Activated CD4-positive, alpha-beta T cell treated with anti-CD3 and anti-CD28 coated beads for 36 hours (primary cell): ENCODE measurements around the gene DNPEP. TPM values are rescaled to one million over a fixed set of nuclear protein-coding genes. Genes with fewer than 3 reads are reported as not detected.
"Not testable (repeated sequence)": the region's sequence is repeated elsewhere in the genome, so short reads cannot be mapped to it uniquely, and the experiment has no call there.

Source experiments
- ATAC-seq: fragments of 200-7000 bp; cut with Tn5 transposase; one replicate; pipeline ENCODE4 v1.10.0; 2021; ENCODE audit warnings: mild to moderate bottlenecking, moderate library complexity
- CTCF ChIA-PET: fragments of 350-600 bp; sonication (Branson Sonifier 250); formaldehyde crosslinking; loops from one replicate; lab custom pipeline; 2021; ENCODE audit warnings: antibody characterized with exemption; lab: Charles Lee
- POLR2A ChIA-PET: fragments of 350-600 bp; sonication (Branson Sonifier 250); formaldehyde crosslinking; loops from one replicate; lab custom pipeline; 2021; ENCODE audit warnings: antibody characterized with exemption, inconsistent platforms; lab: Charles Lee
- DNase-seq: peaks from one replicate; pipeline ENCODE4 v3.0.0-alpha.2; 2020
- H3K27ac Mint-ChIP-seq: one replicate; pipeline ENCODE4 v1.8.0; 2021; ENCODE audit warnings: mixed read lengths
- H3K27me3 Mint-ChIP-seq: one replicate; pipeline ENCODE4 v1.8.0; 2021; ENCODE audit warnings: mixed read lengths
- H3K36me3 Mint-ChIP-seq: one replicate; pipeline ENCODE4 v1.8.0; 2021; ENCODE audit warnings: low read depth, mixed read lengths
- H3K4me1 Mint-ChIP-seq: one replicate; pipeline ENCODE4 v1.8.0; 2021; ENCODE audit warnings: mixed read lengths
- H3K4me3 Mint-ChIP-seq: one replicate; pipeline ENCODE4 v1.8.0; 2021; ENCODE audit warnings: mild to moderate bottlenecking, moderate library complexity, mixed read lengths
- H3K9me3 Mint-ChIP-seq: one replicate; pipeline ENCODE4 v1.8.0; 2021; ENCODE audit warnings: low read depth, mixed read lengths
- intact Hi-C, 2 experiments: fragments of 100-400 bp; cut with DNase I in 1 of 2; cut with micrococcal nuclease in 1 of 2; formaldehyde crosslinking; loops; one replicate each; pipeline versions ENCODE4 v1.14.2 to v1.15.1; 2022 to 2024; cut with DNase I, micrococcal nuclease
- total RNA-seq, 2 experiments: library from RNA; stranded (reverse); gene quantifications; one replicate each; pipeline ENCODE4 v1.2.3, GENCODE V29; 2021

DNPEP gene
- total RNA-seq, 2 experiments from 2014 or later: 81.0 to 93.1 TPM

DNA sequence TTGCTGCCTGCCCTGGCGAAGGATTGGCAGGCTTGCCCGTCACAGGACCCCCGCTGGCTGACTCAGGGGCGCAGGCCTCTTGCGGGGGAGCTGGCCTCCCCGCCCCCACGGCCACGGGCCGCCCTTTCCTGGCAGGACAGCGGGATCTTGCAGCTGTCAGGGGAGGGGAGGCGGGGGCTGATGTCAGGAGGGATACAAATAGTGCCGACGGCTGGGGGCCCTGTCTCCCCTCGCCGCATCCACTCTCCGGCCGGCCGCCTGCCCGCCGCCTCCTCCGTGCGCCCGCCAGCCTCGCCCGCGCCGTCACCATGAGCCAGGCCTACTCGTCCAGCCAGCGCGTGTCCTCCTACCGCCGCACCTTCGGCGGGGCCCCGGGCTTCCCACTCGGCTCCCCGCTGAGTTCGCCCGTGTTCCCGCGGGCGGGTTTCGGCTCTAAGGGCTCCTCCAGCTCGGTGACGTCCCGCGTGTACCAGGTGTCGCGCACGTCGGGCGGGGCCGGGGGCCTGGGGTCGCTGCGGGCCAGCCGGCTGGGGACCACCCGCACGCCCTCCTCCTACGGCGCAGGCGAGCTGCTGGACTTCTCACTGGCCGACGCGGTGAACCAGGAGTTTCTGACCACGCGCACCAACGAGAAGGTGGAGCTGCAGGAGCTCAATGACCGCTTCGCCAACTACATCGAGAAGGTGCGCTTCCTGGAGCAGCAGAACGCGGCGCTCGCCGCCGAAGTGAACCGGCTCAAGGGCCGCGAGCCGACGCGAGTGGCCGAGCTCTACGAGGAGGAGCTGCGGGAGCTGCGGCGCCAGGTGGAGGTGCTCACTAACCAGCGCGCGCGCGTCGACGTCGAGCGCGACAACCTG, 30.7 kb upstream of the DNPEP start, which contains the start of gene DES:
Gene DES (plus strand): TSS at position 223 of the 857 bp plus-strand sequence. CDS start 86 bp downstream, at position 309.
- Mint-ChIP-seq H3K27ac (no peak within 1 kb of the TSS), H3K4me1 (no peaks in the 10 kb centered on the region), H3K36me3 (no peaks in the 10 kb centered on the region), H3K9me3 (no peaks in the 10 kb centered on the region), H3K27me3 (peaks cover 20% of the 10 kb centered on the region), H3K4me3 (no peak within 1 kb of the TSS)
- ATAC-seq: no peak
- POLR2A ChIA-PET: interaction anchor here (0.6 kb wide), 1 partner anchor 1164 kb away, joined by 3 read pairs; no protein-coding TSS in a partner anchor
- intact Hi-C loops: no loop called here
- DNase-seq: no peak
- CTCF ChIA-PET: interaction anchor here (0.8 to 2.4 kb wide), 2 partner anchors 15 to 20 kb away, joined by 3 to 9 read pairs; no protein-coding TSS in a partner anchor

DNA sequence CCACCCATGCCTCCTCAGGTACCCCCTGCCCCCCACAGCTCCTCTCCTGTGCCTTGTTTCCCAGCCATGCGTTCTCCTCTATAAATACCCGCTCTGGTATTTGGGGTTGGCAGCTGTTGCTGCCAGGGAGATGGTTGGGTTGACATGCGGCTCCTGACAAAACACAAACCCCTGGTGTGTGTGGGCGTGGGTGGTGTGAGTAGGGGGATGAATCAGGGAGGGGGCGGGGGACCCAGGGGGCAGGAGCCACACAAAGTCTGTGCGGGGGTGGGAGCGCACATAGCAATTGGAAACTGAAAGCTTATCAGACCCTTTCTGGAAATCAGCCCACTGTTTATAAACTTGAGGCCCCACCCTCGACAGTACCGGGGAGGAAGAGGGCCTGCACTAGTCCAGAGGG, 29.7 kb upstream of the DNPEP start:
- CTCF ChIA-PET: interaction anchor here (1.2 kb wide), 1 partner anchor 13 kb away, joined by 3 read pairs; no protein-coding TSS in a partner anchor
- POLR2A ChIA-PET: no interaction called here
- Mint-ChIP-seq H3K27ac (no peak overlapping the region), H3K27me3 (peaks cover 22% of the 10 kb centered on the region), H3K4me3 (no peak overlapping the region), H3K4me1 (no peaks in the 10 kb centered on the region), H3K36me3 (peaks cover under 1% of the 10 kb centered on the region), H3K9me3 (peaks cover 2% of the 10 kb centered on the region)
- ATAC-seq (no peak), DNase-seq (no peak)
- intact Hi-C loops: no loop called here

DNA sequence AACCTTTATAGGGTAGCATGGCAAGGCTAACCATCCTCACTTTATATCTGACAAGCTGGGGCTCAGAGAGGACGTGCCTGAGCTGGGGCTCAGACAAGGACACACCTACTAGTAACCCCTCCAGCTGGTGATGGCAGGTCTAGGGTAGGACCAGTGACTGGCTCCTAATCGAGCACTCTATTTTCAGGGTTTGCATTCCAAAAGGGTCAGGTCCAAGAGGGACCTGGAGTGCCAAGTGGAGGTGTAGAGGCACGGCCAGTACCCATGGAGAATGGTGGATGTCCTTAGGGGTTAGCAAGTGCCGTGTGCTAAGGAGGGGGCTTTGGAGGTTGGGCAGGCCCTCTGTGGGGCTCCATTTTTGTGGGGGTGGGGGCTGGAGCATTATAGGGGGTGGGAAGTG, 29.2 kb upstream of the DNPEP start:
- intact Hi-C loops: no loop called here
- DNase-seq (no peak), ATAC-seq (no peak)
- peaks cover 2% of the 10 kb centered on the region for H3K36me3 Mint-ChIP-seq
- peaks cover 19% of the 10 kb centered on the region for H3K27me3 Mint-ChIP-seq
- no peaks in the 10 kb centered on the region for H3K4me1 Mint-ChIP-seq
- H3K27ac Mint-ChIP-seq: no peak overlapping the region
- peaks cover 2% of the 10 kb centered on the region for H3K9me3 Mint-ChIP-seq
- POLR2A ChIA-PET: no interaction called here
- no peak overlapping the region for H3K4me3 Mint-ChIP-seq
- CTCF ChIA-PET: interaction anchor here (1.2 kb wide), 1 partner anchor 13 kb away, joined by 3 read pairs; no protein-coding TSS in a partner anchor

DNA sequence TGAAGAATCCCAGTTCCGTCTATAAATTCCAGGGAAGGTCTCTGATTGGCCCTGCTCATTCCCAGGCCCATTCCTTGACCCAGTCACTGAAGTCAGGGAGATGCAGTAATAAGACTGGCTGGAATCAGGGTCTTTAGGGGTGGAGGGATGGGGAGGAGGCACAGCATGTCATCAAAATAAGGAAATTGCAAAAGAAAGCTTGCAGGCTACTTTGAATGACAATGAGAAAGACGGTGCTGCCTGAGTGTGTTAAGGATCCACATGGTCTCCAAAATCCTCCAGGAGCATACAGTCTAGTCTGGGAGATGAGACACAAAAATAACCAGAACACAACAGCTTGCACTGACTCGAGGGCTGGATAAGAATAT, 28.5 kb upstream of the DNPEP start:
- intact Hi-C loops: no loop called here
- POLR2A ChIA-PET: no interaction called here
- CTCF ChIA-PET: interaction anchor here (0.6 to 1.2 kb wide), 2 partner anchors 12 to 1784 kb away, joined by 3 read pairs; no protein-coding TSS in a partner anchor
- no peak overlapping the region for H3K4me3 Mint-ChIP-seq
- H3K27ac Mint-ChIP-seq: no peak overlapping the region
- H3K36me3 Mint-ChIP-seq: peaks cover 2% of the 10 kb centered on the region
- DNase-seq: no peak
- peaks cover 18% of the 10 kb centered on the region for H3K27me3 Mint-ChIP-seq
- H3K9me3 Mint-ChIP-seq: peaks cover 2% of the 10 kb centered on the region
- no peak for ATAC-seq
- H3K4me1 Mint-ChIP-seq: no peaks in the 10 kb centered on the region

DNA sequence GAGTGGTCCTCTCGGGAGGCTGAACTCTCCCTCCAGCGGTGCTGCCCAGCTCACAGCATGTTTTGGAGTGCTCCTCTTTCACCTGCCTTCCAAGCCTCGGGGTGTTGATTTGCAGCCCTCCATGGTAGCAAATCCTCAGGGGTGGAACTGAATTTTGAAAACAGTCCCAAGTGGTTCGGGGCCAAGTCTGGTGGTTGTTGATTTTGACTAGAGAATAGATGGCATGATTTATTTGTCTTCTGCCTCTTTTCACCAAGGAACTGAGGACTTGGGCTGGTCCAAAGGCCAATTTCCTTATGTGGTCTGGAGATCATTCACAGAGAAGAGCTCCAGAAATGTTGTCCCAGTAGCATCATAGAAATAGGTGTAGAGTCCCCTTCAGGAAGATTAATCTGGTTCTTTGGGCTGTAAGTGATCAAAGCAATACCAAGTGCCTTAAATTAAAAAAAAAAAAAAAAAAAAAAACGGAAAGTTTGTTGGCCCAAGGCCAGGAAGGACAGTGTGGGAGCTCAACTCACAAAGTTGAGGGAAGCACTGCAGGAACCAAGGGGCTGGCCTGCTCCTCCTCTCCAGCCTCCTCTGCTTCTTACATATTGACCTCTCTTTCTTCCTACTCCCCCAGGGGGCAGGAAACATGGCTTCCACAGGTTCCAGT, 28.0 kb upstream of the DNPEP start:
- H3K36me3 Mint-ChIP-seq: peaks cover 2% of the 10 kb centered on the region
- intact Hi-C loops: no loop called here
- H3K4me3 Mint-ChIP-seq: no peak overlapping the region
- H3K4me1 Mint-ChIP-seq: no peaks in the 10 kb centered on the region
- ChIA-PET POLR2A (no interaction called here), CTCF (interaction anchor here (0.6 to 1.1 kb wide), 2 partner anchors 13 to 1785 kb away, joined by 3 to 4 read pairs; no protein-coding TSS in a partner anchor)
- no peak for DNase-seq
- H3K27ac Mint-ChIP-seq: no peak overlapping the region
- ATAC-seq: no peak
- peaks cover 2% of the 10 kb centered on the region for H3K9me3 Mint-ChIP-seq
- H3K27me3 Mint-ChIP-seq: peaks cover 17% of the 10 kb centered on the region

DNA sequence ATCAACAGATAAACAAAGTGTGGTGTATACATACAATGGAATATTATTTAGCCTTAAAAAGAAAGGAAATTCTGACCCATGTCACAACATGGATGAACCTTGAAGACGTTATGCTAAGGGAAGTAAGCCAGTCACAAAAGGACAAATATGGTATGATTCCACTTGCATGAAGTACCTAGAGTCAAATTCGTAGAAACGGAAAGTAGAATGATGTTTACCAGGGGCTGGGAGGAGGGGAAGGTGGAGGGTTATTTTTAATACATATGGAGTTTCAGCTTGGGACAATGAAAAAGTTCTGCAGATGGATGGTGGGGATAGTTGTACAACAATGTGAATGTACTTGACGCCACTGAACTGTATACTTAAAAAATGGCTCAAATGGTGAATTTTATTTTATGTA, 27.1 kb upstream of the DNPEP start:
- ChIA-PET CTCF (interaction anchor here (1.1 kb wide), 1 partner anchor 12 kb away, joined by 4 read pairs; no protein-coding TSS in a partner anchor), POLR2A (no interaction called here)
- Mint-ChIP-seq H3K36me3 (peaks cover 2% of the 10 kb centered on the region), H3K27ac (no peak overlapping the region), H3K9me3 (peaks cover 2% of the 10 kb centered on the region), H3K4me1 (no peaks in the 10 kb centered on the region), H3K27me3 (peaks cover 11% of the 10 kb centered on the region), H3K4me3 (no peak overlapping the region)
- no peak for DNase-seq
- ATAC-seq: no peak
- intact Hi-C loops: no loop called here

DNA sequence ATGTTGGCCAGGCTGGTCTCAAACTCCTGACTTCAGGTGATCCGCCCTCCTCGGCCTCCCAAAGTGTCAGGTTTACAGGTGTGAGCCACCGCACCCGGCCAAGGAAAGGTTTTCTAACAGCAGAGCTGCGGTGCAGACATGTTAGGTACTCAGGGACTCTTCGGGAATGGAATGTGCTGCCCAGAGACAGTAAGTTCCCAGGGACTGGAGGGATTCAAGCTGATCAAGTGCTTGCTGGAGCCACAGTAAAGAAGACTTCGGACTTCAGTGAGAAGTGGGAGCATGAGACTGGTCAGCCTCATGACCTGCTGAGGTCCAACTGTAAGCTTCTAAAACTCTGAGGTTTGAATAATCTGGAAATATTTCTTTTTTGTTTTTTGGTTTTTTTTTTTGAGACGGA, 22.7 kb upstream of the DNPEP start:
- H3K27ac Mint-ChIP-seq: no peak overlapping the region
- peaks cover 2% of the 10 kb centered on the region for H3K36me3 Mint-ChIP-seq
- H3K9me3 Mint-ChIP-seq: peaks cover 2% of the 10 kb centered on the region
- H3K4me1 Mint-ChIP-seq: no peaks in the 10 kb centered on the region
- ATAC-seq (no peak), DNase-seq (no peak)
- CTCF ChIA-PET: interaction anchor here (0.6 to 1.0 kb wide), 5 partner anchors 9 to 220 kb away, joined by 3 to 6 read pairs (median 3); a partner anchor contains a TSS
- POLR2A ChIA-PET: no interaction called here
- H3K4me3 Mint-ChIP-seq: no peak overlapping the region
- H3K27me3 Mint-ChIP-seq: peaks cover 8% of the 10 kb centered on the region
- intact Hi-C loops: no loop called here

DNA sequence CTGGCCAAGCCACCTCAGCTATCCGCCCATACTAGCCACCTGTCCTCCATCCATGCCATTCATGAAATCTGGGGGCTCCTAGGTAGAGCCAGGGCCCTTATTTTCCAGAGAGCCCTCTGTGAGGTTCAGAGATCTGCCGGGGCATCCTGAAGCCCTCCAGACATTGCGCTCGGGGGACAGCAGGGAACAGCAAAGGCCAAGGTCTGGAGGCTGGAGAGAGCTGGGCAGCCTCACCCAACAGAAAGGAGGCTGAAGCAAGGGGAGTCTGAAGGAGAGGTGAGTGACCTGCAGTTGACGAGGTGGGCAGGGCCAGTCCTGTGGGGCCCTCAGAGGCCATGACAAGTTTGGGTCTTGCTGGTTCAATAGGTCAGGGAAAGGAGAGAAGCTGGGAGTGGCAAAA, 21.9 kb upstream of the DNPEP start:
- Mint-ChIP-seq H3K9me3 (peaks cover 2% of the 10 kb centered on the region), H3K4me3 (no peak overlapping the region), H3K4me1 (no peaks in the 10 kb centered on the region), H3K27ac (no peak overlapping the region), H3K27me3 (peaks cover 8% of the 10 kb centered on the region), H3K36me3 (peaks cover 2% of the 10 kb centered on the region)
- intact Hi-C loops: loop anchor here in 1 of 2 experiments (10.0 kb wide), 1 partner anchor 235 kb away; no protein-coding TSS in a partner anchor
- CTCF ChIA-PET: interaction anchor here (0.5 to 0.8 kb wide), 3 partner anchors 37 to 187 kb away, joined by 3 to 4 read pairs (median 3); no protein-coding TSS in a partner anchor
- POLR2A ChIA-PET: no interaction called here
- DNase-seq (no peak), ATAC-seq (no peak)

DNA sequence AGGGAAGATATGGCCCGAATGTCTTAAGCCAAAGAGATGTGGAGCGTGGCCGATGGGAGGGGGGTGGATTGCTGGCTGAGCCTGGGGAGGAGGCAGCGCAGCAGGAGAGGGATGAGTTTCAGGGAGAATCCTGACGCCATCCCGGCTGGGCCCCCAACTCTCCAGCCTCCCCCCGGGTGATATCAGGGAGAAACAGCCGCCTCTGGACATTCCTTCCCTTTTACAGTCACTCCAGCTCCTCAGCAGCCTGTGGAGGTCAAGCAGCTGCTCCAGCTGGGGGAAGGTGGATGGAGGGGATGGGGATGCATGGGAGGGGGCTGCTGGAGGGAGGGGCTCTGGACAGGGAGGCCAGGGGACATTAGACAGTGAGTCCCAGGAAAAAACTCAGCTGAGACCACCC, 20.9 kb upstream of the DNPEP start:
- Mint-ChIP-seq H3K4me3 (no peak overlapping the region), H3K9me3 (peaks cover 2% of the 10 kb centered on the region), H3K4me1 (no peaks in the 10 kb centered on the region), H3K27me3 (peaks cover 5% of the 10 kb centered on the region), H3K27ac (no peak overlapping the region), H3K36me3 (peaks cover 2% of the 10 kb centered on the region)
- ChIA-PET CTCF (interaction anchor here (0.6 kb wide), 1 partner anchor 44 kb away, joined by 4 read pairs; no protein-coding TSS in a partner anchor), POLR2A (no interaction called here)
- intact Hi-C loops: loop anchor here in 1 of 2 experiments (10.0 kb wide), 1 partner anchor 236 kb away; no protein-coding TSS in a partner anchor
- ATAC-seq: no peak
- no peak for DNase-seq

DNA sequence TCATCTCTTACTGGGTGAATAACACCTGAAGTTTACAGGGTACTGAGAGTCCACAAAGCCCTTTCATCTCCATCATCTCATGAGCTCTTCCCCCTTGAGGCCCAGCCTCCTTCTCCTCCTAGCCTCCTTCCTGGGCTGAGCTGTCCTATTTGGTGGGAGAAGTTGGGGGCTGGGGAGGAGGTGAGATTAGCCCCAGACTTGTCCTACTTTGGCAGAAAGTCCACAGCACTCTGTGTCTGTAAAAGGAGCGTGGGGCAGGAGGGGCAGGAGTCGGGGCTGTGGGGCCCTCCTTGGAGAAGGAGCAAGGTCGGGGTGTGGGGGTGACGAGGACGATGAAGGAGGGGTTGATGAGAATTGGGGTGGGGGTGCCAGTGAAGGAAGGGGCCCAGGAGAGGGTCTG, 20.5 kb upstream of the DNPEP start:
- intact Hi-C loops: loop anchor here in 1 of 2 experiments (10.0 kb wide), 1 partner anchor 237 kb away; no protein-coding TSS in a partner anchor
- H3K4me3 Mint-ChIP-seq: no peak overlapping the region

DNA sequence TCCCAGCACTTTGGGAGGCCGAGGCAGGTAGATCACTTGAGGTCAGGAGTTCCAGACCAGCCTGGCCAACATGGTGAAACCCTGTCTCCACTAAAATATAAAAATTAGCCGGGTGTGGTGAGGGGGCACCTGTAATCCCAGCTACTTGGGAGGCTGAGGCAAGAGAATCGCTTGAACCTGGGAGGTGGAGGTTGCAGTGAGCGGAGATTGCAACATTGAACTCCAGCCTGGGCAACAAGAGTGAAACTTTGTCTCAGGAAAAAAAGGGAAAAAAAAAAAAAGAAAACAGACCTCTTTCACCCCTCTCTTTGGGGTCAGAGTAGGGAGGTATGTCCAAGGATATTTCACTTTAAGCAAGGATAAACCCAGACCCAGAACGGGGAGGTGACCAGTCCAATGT, 19.6 kb upstream of the DNPEP start:
- DNase-seq, H3K4me1 Mint-ChIP-seq, H3K36me3 Mint-ChIP-seq, H3K4me3 Mint-ChIP-seq, H3K27ac Mint-ChIP-seq, H3K9me3 Mint-ChIP-seq, H3K27me3 Mint-ChIP-seq, ATAC-seq: not testable (repeated sequence)
- intact Hi-C loops: loop anchor here in 1 of 2 experiments (10.0 kb wide), 1 partner anchor 237 kb away; no protein-coding TSS in a partner anchor
- POLR2A ChIA-PET: interaction anchor here (0.6 kb wide), 1 partner anchor 40 kb away, joined by 4 read pairs; no protein-coding TSS in a partner anchor
- CTCF ChIA-PET: interaction anchor here (1.5 kb wide), 1 partner anchor 122 kb away, joined by 8 read pairs; no protein-coding TSS in a partner anchor

More for the DNA sequence above, 20.5 kb upstream of the DNPEP start:
- H3K4me1 Mint-ChIP-seq: no peaks in the 10 kb centered on the region
- peaks cover 2% of the 10 kb centered on the region for H3K9me3 Mint-ChIP-seq
- CTCF ChIA-PET: interaction anchor here (0.6 to 1.5 kb wide), 2 partner anchors 48 to 121 kb away, joined by 4 to 8 read pairs; no protein-coding TSS in a partner anchor
- no peak for DNase-seq
- no peak for ATAC-seq
- H3K36me3 Mint-ChIP-seq: peaks cover 2% of the 10 kb centered on the region
- no peak overlapping the region for H3K27ac Mint-ChIP-seq
- POLR2A ChIA-PET: interaction anchor here (0.6 kb wide), 1 partner anchor 39 kb away, joined by 4 read pairs; no protein-coding TSS in a partner anchor
- H3K27me3 Mint-ChIP-seq: peaks cover 5% of the 10 kb centered on the region
